ENCODE measurements around the gene KCNG2. TPM values are rescaled to one million over a fixed set of nuclear protein-coding genes. Genes with fewer than 3 reads are reported as not detected.
A peak's percentile ranks its signal among the peaks of the same experiment; 100 is the strongest.

Gene KCNG2, protein sequence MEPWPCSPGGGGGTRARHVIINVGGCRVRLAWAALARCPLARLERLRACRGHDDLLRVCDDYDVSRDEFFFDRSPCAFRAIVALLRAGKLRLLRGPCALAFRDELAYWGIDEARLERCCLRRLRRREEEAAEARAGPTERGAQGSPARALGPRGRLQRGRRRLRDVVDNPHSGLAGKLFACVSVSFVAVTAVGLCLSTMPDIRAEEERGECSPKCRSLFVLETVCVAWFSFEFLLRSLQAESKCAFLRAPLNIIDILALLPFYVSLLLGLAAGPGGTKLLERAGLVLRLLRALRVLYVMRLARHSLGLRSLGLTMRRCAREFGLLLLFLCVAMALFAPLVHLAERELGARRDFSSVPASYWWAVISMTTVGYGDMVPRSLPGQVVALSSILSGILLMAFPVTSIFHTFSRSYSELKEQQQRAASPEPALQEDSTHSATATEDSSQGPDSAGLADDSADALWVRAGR
- 1 to 10 TPM in 2 of 9 donors, under 1 TPM in 6, not detected in 1; 0.06 to 2.9 (median 0.55) TPM for total RNA-seq
- polyA plus RNA-seq, result under 1 TPM in 1 of 3 donors, not detected in 2; 0.40 TPM
- long read RNA-seq, donor 1, result 0 reads
- long read RNA-seq, donor 2, result 0 reads
- long read RNA-seq, donor 3, result 0 reads
- long read RNA-seq, donor 4, result 0 reads
- long read RNA-seq, donor 5, partial matches to known transcripts, result 0 of 8 reads
- long read RNA-seq, donor 5, other reads (novel, unspliced or antisense), result 8 of 8 reads
- long read RNA-seq, donor 6, result 0 reads
- long read RNA-seq, donor 7, result 0 reads
- long read RNA-seq, donor 8, result 0 reads
- long read RNA-seq, donor 9, result 0 reads
- long read RNA-seq, donor 10, result 0 reads

DNA sequence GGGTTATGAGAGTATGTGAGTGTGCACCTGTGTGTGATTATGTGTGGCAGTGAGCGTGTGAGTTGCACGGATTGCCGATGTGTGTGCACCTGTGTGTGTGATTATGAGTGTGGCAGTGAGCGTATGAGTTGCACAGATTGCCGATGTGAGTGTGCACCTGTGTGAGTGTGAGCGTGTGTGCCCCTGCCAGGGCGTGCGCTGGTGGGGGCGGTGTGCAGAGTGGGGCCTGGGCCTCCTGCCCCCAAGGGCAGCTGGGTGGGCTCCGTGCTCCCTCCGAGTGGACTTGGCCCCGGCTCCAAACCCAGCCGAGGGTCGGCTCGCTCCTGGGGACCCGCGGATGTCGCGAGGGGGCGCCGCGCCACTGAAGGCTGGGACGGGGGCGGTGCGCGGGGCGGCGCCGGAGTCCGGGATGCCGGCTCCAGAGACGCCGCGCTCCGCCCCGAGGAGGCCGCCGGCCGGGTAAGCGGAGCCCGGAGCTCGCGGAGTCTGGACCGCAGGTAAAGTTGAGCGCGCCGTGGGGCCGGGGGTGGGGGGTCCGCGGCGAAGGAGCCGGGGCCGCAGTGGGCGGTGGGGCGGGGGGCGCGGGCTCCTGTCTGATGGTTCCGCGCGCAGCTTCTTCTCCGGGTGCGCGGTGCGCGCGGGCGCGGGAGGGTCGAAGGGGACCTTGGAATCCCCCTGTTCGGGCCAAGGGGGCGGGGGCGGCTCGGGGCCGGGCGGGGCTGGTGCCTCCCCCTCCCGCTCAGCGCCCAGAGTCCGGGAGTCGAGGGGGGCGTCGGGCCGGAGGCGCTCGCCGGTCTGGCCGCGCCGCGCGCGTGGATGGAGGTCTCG is at the start of gene KCNG2:
TSS of gene KCNG2 (plus strand) at position 421 of the 828 bp plus-strand sequence. CDS start 65,730 bp downstream, outside the sequence.
- peaks cover 0 to 12% of the 10 kb centered on the region in 2 donors for H3K4me1 ChIP-seq (replicated peaks in 1 of 2)
- DNase-seq, result no peak
- H3K27ac ChIP-seq, result no peak within 1 kb of the TSS
- no peak for TF ChIP-seq POLR2A (IDR thresholded peaks at IDR 0.05)
- TF ChIP-seq, protein P1, sequence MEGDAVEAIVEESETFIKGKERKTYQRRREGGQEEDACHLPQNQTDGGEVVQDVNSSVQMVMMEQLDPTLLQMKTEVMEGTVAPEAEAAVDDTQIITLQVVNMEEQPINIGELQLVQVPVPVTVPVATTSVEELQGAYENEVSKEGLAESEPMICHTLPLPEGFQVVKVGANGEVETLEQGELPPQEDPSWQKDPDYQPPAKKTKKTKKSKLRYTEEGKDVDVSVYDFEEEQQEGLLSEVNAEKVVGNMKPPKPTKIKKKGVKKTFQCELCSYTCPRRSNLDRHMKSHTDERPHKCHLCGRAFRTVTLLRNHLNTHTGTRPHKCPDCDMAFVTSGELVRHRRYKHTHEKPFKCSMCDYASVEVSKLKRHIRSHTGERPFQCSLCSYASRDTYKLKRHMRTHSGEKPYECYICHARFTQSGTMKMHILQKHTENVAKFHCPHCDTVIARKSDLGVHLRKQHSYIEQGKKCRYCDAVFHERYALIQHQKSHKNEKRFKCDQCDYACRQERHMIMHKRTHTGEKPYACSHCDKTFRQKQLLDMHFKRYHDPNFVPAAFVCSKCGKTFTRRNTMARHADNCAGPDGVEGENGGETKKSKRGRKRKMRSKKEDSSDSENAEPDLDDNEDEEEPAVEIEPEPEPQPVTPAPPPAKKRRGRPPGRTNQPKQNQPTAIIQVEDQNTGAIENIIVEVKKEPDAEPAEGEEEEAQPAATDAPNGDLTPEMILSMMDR (IDR thresholded peaks at IDR 0.05), result no peak
- H3K9me3 ChIP-seq (replicated peaks in 1 of 3), result no peaks in the 10 kb centered on the region
- peaks cover 36% of the 10 kb centered on the region for H3K27me3 ChIP-seq
- whole genome bisulfite sequencing, 4 donors, result 5 to 44% (median 7%) methylated on average over 10 to 91 of the region's 92 CpGs
- intact Hi-C loops (cut with DNase I), result no loop called here
- H3K36me3 ChIP-seq (replicated peaks in 1 of 2), result no peaks in the 10 kb centered on the region
- H3K4me3 ChIP-seq, result peak within 1 kb of the TSS in 1 of 4 donors; percentile 32

DNA sequence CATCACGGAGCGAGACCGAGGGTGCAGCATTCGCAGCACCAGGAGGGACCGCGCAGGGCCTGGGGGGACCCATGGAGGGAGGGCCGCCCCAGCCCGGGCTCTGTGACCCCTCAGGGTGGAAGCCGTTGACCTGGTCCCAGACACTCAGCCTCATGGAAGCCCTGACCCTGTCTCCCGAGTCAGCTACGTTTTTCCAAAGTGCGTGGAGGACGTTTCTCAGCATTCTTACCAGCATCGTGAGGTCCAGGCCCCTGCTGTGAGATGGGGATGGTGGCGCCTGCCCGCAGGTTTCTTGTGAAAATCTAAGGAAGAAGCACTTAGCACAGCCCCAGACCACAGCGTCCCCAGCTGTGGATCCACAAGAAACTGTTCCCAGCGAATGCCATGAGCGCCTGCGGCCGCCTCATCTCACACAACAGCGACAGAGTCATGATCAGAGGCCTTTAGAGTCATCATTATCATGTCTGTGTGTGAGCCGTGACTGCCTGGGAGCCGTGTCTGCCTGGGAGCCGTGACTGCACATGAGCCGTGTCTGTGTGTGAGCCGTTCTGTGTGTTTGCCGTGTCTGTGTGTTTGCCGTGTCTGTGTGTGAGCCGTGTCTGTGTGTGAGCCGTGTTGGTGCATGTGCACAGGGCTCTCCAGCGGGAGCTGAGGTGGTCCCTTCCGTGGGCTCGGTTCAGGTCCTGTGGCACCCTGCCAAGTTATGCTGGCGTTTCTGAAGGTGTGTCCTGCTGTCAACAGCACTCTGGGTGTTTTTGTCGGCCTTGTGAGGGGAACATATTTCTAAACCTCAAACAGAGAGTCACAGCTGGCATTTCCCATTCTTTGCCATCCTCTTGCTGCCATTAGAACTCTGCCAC is 49.2 kb upstream of the KCNG2 start:
- Histone ChIP-seq H3K4me3 (no peak overlapping the region), H3K4me1 (replicated peaks in 1 of 2) (no peaks in the 10 kb centered on the region), H3K27ac (no peak overlapping the region), H3K36me3 (replicated peaks in 1 of 2) (peaks cover 0 to 9% of the 10 kb centered on the region in 2 donors), H3K9me3 (replicated peaks in 1 of 3) (no peaks in the 10 kb centered on the region), H3K27me3 (no peaks in the 10 kb centered on the region)
- TF ChIP-seq, protein P1 (IDR thresholded peaks at IDR 0.05), result no peak
- TF ChIP-seq POLR2A (IDR thresholded peaks at IDR 0.05), result no peak
- 92 to 94% (median 92%) methylated on average over 10 to 36 of the region's 36 CpGs for WGBS, 4 donors
- intact Hi-C loops (cut with DNase I), result no loop called here
- DNase-seq, result no peak

DNA sequence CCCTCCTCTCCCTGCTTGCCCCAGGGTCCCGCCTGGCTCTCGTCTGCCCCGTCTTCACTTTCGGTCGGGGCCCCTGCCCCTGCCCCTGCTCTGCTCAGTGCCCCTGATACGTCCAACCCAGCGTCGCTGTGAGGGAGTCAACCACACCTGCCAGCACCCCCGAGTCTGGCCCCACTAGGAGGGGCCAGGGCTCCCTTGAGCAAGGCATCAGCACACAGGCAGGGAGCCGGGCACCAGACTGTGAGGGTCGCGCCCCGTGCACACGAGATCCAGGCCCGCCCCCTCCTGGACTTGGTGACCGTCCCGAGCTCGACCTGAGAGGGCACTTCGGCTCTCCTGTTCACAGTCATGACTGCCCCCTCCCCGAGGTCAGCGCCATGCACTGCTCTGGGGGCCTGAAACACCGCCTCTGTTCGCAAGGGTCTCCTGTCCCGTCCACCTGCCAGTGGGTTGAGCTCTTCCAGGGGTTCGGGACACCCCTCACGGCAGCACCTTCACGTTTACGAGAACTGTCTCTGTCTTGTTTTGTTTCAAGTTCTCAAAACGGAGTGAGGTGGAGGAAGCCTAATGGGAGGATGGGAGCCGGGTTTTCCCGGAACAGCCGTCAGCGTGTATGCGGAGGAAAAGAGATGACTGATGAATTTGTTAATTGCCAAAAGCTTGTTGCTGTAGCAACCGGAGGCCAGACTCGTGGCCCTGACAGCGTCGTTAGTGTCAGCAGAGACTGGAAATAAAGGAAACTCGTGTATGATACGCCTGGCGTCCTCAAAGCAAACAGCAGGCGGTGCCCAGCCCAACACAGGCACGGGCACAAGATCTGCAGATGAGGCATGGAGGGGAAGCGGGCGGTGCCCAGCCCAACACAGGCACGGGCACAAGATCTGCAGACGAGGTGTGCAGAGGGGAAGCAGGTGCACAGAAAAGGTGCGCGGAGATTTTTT is 48.2 kb upstream of the KCNG2 start:
- no peaks in the 10 kb centered on the region for H3K9me3 ChIP-seq (replicated peaks in 1 of 3)
- H3K4me3 ChIP-seq, result no peak overlapping the region
- intact Hi-C loops (cut with DNase I), result no loop called here
- TF ChIP-seq POLR2A (IDR thresholded peaks at IDR 0.05), result no peak
- TF ChIP-seq, protein P1 (IDR thresholded peaks at IDR 0.05), result no peak
- peaks cover 0 to 18% of the 10 kb centered on the region in 2 donors for H3K36me3 ChIP-seq (replicated peaks in 1 of 2)
- no peaks in the 10 kb centered on the region for H3K27me3 ChIP-seq
- H3K27ac ChIP-seq, result no peak overlapping the region
- H3K4me1 ChIP-seq (replicated peaks in 1 of 2), result no peaks in the 10 kb centered on the region
- WGBS, 4 donors, result 86 to 89% (median 87%) methylated on average over 39 to 49 of the region's 49 CpGs
- peak in 1 of 7 donors; percentile 14 for DNase-seq
